HL-60 (cell line): ENCODE measurements around the gene DDX60.

ENCODE experiments used
- DNase-seq, 2 experiments: peaks; one replicate each; pipeline ENCODE4 v3.0.0-alpha.2; 2010 to 2020; ENCODE audit warnings: low read depth in 1 of 2, low spot score in 1 of 2
- H3K27ac ChIP-seq: fragments of 250-450 bp; sonication (Bioruptor Pico); replicated peaks from 2 replicates; pipeline ENCODE4 v1.5.1; 2020; ENCODE audit warnings: mild to moderate bottlenecking, moderate library complexity
- H3K27me3 ChIP-seq: fragments of 250-450 bp; sonication (Bioruptor Pico); 2 replicates; pipeline ENCODE4 v1.5.1; 2021; ENCODE audit warnings: mild to moderate bottlenecking, moderate library complexity; ENCODE audit not compliant: insufficient read depth, poor library complexity, severe bottlenecking
- H3K4me3 ChIP-seq: replicated peaks from 2 replicates; pipeline ENCODE4 v1.5.1; 2011; ENCODE audit warnings: mild to moderate bottlenecking, control low read depth, low read length; ENCODE audit not compliant: insufficient read depth
- CTCF ChIP-seq: IDR thresholded peaks from one replicate; pipeline ENCODE4 v1.5.1; 2011; ENCODE audit warnings: low read length, control low read depth, inconsistent platforms; ENCODE audit not compliant: insufficient read depth
- GABPA ChIP-seq: IDR thresholded peaks from 2 replicates; pipeline ENCODE4 v1.6.1; 2012; ENCODE audit warnings: low read depth
- POLR2AphosphoS5 ChIP-seq: IDR thresholded peaks from 2 replicates; pipeline ENCODE4 v1.6.1; 2012; ENCODE audit warnings: low read depth
- REST ChIP-seq: IDR thresholded peaks from 2 replicates; pipeline ENCODE4 v1.6.1; 2012; ENCODE audit warnings: low read depth; ENCODE audit not compliant: insufficient replicate concordance
- SPI1 ChIP-seq: IDR thresholded peaks from 2 replicates; pipeline ENCODE4 v1.6.1; 2012; ENCODE audit warnings: low read depth, mild to moderate bottlenecking, borderline replicate concordance

DDX60 gene

DNA sequence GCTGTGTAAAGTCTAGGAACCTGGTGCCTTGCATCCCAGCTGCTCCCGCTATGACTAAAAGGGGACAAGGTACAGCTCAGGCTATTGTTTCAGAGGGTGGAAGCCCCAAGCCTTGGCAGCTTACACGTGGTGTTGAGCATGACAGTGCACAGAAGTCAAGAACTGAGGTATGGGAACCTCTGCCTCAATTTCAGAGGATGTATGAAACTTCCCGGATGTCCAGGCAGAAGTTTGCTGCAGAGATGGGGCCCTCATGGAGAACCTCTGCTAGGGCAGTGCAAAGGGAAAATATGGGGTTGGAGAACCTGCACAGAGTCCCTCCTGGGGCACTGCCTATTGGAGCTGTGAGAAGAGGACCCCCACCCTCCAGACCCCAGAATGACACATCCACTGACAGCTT, 76.6 kb downstream of the DDX60 start:
- TF ChIP-seq CTCF (no peak), POLR2AphosphoS5 (no peak), SPI1 (no peak), GABPA (no peak), REST (no peak)
- Histone ChIP-seq H3K27ac (no peak overlapping the region), H3K4me3 (no peak overlapping the region), H3K27me3 (no peaks in the 10 kb centered on the region)
- no peak for DNase-seq

GRCh38 chr4:168240821-168241220, 77.7 kb downstream of the DDX60 start:
- no peak for DNase-seq
- H3K27me3 ChIP-seq = no peaks in the 10 kb centered on the region
- TF ChIP-seq POLR2AphosphoS5 (no peak), GABPA (no peak), CTCF (no peak), SPI1 (no peak; the same call in 1 of the 2 replicates), REST (no peak)
- no peak overlapping the region for H3K4me3 ChIP-seq
- H3K27ac ChIP-seq = no peak overlapping the region

DNA sequence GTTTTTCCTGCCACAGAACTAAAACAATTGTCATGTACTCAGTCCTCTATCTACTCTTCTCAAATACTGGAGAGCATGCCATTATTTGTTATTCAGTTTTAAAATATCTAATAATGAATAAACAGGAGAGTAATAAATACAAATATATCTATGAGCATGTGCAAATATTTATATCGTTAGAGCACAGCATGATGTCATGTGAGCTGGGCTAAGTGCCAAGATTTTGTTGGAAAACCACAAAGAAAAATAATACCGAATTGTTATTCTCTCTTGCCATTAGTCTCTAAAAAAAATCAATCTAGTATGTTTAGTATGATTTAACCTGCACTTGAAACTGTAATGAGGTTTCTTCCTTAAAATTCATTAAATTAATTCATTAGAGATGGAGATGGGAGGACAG, 97.3 kb downstream of the DDX60 start:
- H3K4me3 ChIP-seq = no peak overlapping the region
- no peak overlapping the region for H3K27ac ChIP-seq
- TF ChIP-seq SPI1 = no peak
- no peak for TF ChIP-seq CTCF
- no peak for TF ChIP-seq REST
- no peak for TF ChIP-seq POLR2AphosphoS5
- no peak for TF ChIP-seq GABPA
- no peaks in the 10 kb centered on the region for H3K27me3 ChIP-seq
- DNase-seq = no peak
